ENCODE measurements around the gene ANP32D. TPM values are rescaled to one million over a fixed set of nuclear protein-coding genes. Genes with fewer than 3 reads are reported as not detected.
A peak's percentile ranks its signal among the peaks of the same experiment; 100 is the strongest.
"Not testable (repeated sequence)": the region's sequence is repeated elsewhere in the genome, so short reads cannot be mapped to it uniquely, and the experiment has no call there.

Gene ANP32D
- total RNA-seq, 1 donor from 2014 or later = not detected

GRCh38 chr12:48445538-48445937 is 26.8 kb upstream of the ANP32D start:
- no peak for DNase-seq (ENCODE audit: low spot score, unreplicated experiment)
- TF ChIP-seq CTCF (IDR thresholded peaks at IDR 0.05; ENCODE audit: unreplicated experiment) = no peak
- Mint-ChIP-seq H3K27ac (no peak overlapping the region), H3K27me3 (peaks cover 3% of the 10 kb centered on the region), H3K36me3 (ENCODE audit: insufficient read depth) (no peaks in the 10 kb centered on the region), H3K4me1 (ENCODE audit: low read depth) (peaks cover 2% of the 10 kb centered on the region), H3K9me3 (ENCODE audit: low read depth) (peaks cover 6% of the 10 kb centered on the region), H3K4me3 (ENCODE audit: low read depth) (no peak overlapping the region)

DNA sequence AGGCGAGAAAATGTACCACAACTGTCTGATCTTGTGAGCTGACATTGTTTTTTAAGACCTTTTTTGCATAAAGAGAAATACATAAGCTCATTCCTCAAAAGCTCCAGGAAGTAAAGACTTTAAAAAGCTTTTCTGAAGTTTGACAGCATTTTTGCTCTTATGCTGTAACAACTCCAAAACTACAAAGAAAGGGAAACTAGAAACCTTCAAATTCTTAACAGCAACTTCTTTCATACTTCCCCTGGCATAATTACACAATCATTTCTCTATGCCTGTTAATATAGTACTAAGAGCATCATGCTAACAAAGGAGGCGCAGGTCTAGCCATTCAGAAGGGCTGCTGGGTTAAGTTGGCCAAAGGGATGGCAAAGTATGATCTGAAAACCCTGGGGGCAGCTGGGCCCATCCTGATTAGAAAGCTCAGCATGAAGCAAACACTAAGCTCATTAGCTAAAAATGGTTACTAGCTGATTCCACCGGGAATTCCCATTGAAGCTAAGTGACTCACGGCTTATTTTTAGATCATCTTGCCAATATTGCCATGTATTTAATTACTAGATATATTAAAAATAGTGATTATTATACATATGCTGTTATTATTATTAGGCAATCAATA is 26.1 kb upstream of the ANP32D start:
- Mint-ChIP-seq H3K4me1 (ENCODE audit: low read depth) (peaks cover under 1% of the 10 kb centered on the region), H3K27ac (no peak overlapping the region), H3K4me3 (ENCODE audit: low read depth) (no peak overlapping the region), H3K9me3 (ENCODE audit: low read depth) (peaks cover 6% of the 10 kb centered on the region), H3K36me3 (ENCODE audit: insufficient read depth) (no peaks in the 10 kb centered on the region), H3K27me3 (peaks cover 3% of the 10 kb centered on the region)
- no peak for TF ChIP-seq CTCF (IDR thresholded peaks at IDR 0.05; ENCODE audit: unreplicated experiment)
- DNase-seq (ENCODE audit: low spot score, unreplicated experiment) = no peak

GRCh38 chr12:48447755-48448154 is 24.6 kb upstream of the ANP32D start:
- H3K36me3 Mint-ChIP-seq (ENCODE audit: insufficient read depth) = no peaks in the 10 kb centered on the region
- H3K4me3 Mint-ChIP-seq (ENCODE audit: low read depth) = no peak overlapping the region
- peaks cover 6% of the 10 kb centered on the region for H3K9me3 Mint-ChIP-seq (ENCODE audit: low read depth)
- H3K27me3 Mint-ChIP-seq = peaks cover 3% of the 10 kb centered on the region
- DNase-seq (ENCODE audit: low spot score, unreplicated experiment) = no peak
- no peaks in the 10 kb centered on the region for H3K4me1 Mint-ChIP-seq (ENCODE audit: low read depth)
- no peak for TF ChIP-seq CTCF (IDR thresholded peaks at IDR 0.05; ENCODE audit: unreplicated experiment)
- H3K27ac Mint-ChIP-seq = no peak overlapping the region

DNA sequence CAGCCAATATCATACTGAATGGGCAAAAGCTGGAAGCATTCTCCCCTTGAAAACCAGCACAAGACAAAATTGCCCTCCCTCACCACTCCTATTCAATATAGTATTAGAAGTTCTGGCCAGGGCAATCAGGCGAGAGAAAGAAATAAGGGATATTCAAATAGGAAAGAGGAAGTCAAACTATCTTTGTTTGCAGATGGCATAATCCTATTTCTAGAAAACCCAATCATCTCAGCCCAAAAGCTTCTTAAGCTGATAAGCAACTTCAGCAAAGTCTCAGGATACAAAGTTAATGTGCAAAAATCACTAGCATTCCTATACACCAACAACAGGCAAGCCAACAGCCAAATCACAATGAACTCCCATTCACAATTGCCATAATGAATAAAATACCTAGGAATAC is 21.0 kb upstream of the ANP32D start:
- H3K4me3 Mint-ChIP-seq (ENCODE audit: low read depth) = no peak overlapping the region
- no peaks in the 10 kb centered on the region for H3K4me1 Mint-ChIP-seq (ENCODE audit: low read depth)
- DNase-seq (ENCODE audit: low spot score, unreplicated experiment) = no peak
- no peaks in the 10 kb centered on the region for H3K27me3 Mint-ChIP-seq
- H3K36me3 Mint-ChIP-seq (ENCODE audit: insufficient read depth) = no peaks in the 10 kb centered on the region
- no peak overlapping the region for H3K27ac Mint-ChIP-seq
- peaks cover 6% of the 10 kb centered on the region for H3K9me3 Mint-ChIP-seq (ENCODE audit: low read depth)
- no peak for TF ChIP-seq CTCF (IDR thresholded peaks at IDR 0.05; ENCODE audit: unreplicated experiment)

GRCh38 chr12:48452961-48453360 is 19.4 kb upstream of the ANP32D start:
- not testable (repeated sequence) for H3K4me1 Mint-ChIP-seq (ENCODE audit: low read depth); H3K27ac Mint-ChIP-seq; DNase-seq (ENCODE audit: low spot score, unreplicated experiment); H3K9me3 Mint-ChIP-seq (ENCODE audit: low read depth); H3K4me3 Mint-ChIP-seq (ENCODE audit: low read depth); H3K36me3 Mint-ChIP-seq (ENCODE audit: insufficient read depth); H3K27me3 Mint-ChIP-seq

DNA sequence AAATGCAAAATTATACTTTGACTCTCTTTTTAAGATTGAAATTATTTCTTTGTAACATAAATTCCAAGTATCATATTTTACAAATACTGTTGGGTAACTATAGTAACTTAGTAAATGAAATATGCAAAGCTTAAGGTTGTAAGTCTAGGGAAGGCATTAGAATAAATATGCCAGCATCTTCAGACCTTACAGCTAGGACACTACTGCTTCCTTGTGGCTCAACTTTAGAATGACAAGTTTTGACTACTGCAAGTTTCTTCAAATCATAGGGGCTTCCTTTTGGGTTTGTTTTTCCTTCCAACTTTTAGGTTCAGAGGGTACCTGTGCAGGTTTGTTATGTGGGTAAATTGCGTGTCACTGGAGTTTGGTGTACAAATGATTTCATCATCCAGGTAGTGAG is 17.7 kb upstream of the ANP32D start:
- peak; percentile 33 for TF ChIP-seq CTCF (IDR thresholded peaks at IDR 0.05; ENCODE audit: unreplicated experiment)
- H3K9me3 Mint-ChIP-seq (ENCODE audit: low read depth) = peaks cover 6% of the 10 kb centered on the region
- H3K4me3 Mint-ChIP-seq (ENCODE audit: low read depth) = no peak overlapping the region
- no peak overlapping the region for H3K27ac Mint-ChIP-seq
- peaks cover 9% of the 10 kb centered on the region for H3K27me3 Mint-ChIP-seq
- DNase-seq (ENCODE audit: low spot score, unreplicated experiment) = no peak
- H3K36me3 Mint-ChIP-seq (ENCODE audit: insufficient read depth) = no peaks in the 10 kb centered on the region
- H3K4me1 Mint-ChIP-seq (ENCODE audit: low read depth) = no peaks in the 10 kb centered on the region

Data from progenitor cell of endocrine pancreas (in vitro differentiated cells).